GM10847 (cell line): Measurements from ENCODE around the gene ALPP.

ENCODE experiments used
- POLR2A ChIP-seq: IDR thresholded peaks from 2 replicates; pipeline ENCODE4 v1.6.1; 2011; ENCODE audit not compliant: insufficient read length; ENCODE audit errors: extremely low read depth

ALPP gene

GRCh38 chr2:232362174-232362900, 16.2 kb upstream of the ALPP start:
- TF ChIP-seq POLR2A = no peak

GRCh38 chr2:232363784-232364615, 14.6 kb upstream of the ALPP start:
- TF ChIP-seq POLR2A = no peak

- no peak for TF ChIP-seq POLR2A
Measured at GRCh38 chr2:232365621-232366321, 12.8 kb upstream of the ALPP start.

GRCh38 chr2:232367016-232367415, 11.5 kb upstream of the ALPP start:
- TF ChIP-seq POLR2A = no peak

- no peak for TF ChIP-seq POLR2A
Measured at GRCh38 chr2:232367591-232368233, 10.8 kb upstream of the ALPP start.

- no peak for TF ChIP-seq POLR2A
Measured at GRCh38 chr2:232368311-232368731, 10.2 kb upstream of the ALPP start.

- TF ChIP-seq POLR2A = no peak
Measured at GRCh38 chr2:232369126-232369951, 9.2 kb upstream of the ALPP start.

- TF ChIP-seq POLR2A = no peak
Measured at GRCh38 chr2:232372231-232373208, 6.0 kb upstream of the ALPP start.

- TF ChIP-seq POLR2A = no peak
Measured at GRCh38 chr2:232374356-232374755, 4.2 kb upstream of the ALPP start.

- TF ChIP-seq POLR2A = no peak
Measured at GRCh38 chr2:232375164-232375563, 3.4 kb upstream of the ALPP start.

- no peak for TF ChIP-seq POLR2A
Measured at GRCh38 chr2:232376260-232376659, 2.3 kb upstream of the ALPP start.

- TF ChIP-seq POLR2A = no peak
Measured at GRCh38 chr2:232376713-232377112, 1.8 kb upstream of the ALPP start.

- TF ChIP-seq POLR2A = no peak
Measured at GRCh38 chr2:232377319-232377718, 1.2 kb upstream of the ALPP start.

- no peak for TF ChIP-seq POLR2A
Measured at GRCh38 chr2:232377841-232378734, 463 bp upstream of the ALPP start.
